GM12878 (cell line): ENCODE measurements around the gene GMPR2. TPM values are rescaled to one million over a fixed set of nuclear protein-coding genes. Genes with fewer than 3 reads are reported as not detected.
A peak's percentile ranks its signal among the peaks of the same experiment; 100 is the strongest.

Experiments
- ASH2L ChIP-seq: fragments of 300-600, 200-600 bp; sonication (generic); IDR thresholded peaks from 2 replicates; pipeline ENCODE4 v1.6.1; 2017; ENCODE audit warnings: low read depth, mild to moderate bottlenecking, borderline replicate concordance
- ATF7 ChIP-seq: fragments of 450-650 bp; IDR thresholded peaks from 2 replicates; pipeline ENCODE4 v1.6.1; 2016; ENCODE audit warnings: low read depth, mild to moderate bottlenecking
- BMI1 ChIP-seq: fragments of 450-650 bp; IDR thresholded peaks from 2 replicates; pipeline ENCODE4 v1.6.1; 2016; ENCODE audit warnings: mild to moderate bottlenecking, moderate library complexity, borderline replicate concordance
- CBX5 ChIP-seq: sonication (generic); IDR thresholded peaks from 2 replicates; pipeline ENCODE4 v1.6.1; 2016; ENCODE audit warnings: low read depth, moderate library complexity, mild to moderate bottlenecking, inconsistent platforms
- CHD4 ChIP-seq: fragments of 200-600 bp; sonication (generic); IDR thresholded peaks from 2 replicates; pipeline ENCODE4 v1.6.1; 2016; ENCODE audit warnings: mild to moderate bottlenecking
- DPF2 ChIP-seq: fragments of 450-650 bp; IDR thresholded peaks from 2 replicates; pipeline ENCODE4 v1.6.1; 2017; ENCODE audit warnings: mild to moderate bottlenecking
- IKZF2 ChIP-seq, 2 experiments: fragments of 450-650 bp; IDR thresholded peaks; 2 replicates each; pipeline ENCODE4 v1.6.1; 2017; ENCODE audit warnings: mild to moderate bottlenecking in 2 of 2, moderate library complexity in 2 of 2
- JUNB ChIP-seq: IDR thresholded peaks from 2 replicates; pipeline ENCODE4 v1.6.1; 2016; ENCODE audit warnings: antibody characterized with exemption, mild to moderate bottlenecking
- MEF2A ChIP-seq: IDR thresholded peaks from 2 replicates; pipeline ENCODE4 v1.6.1; 2011; ENCODE audit warnings: low read depth, mild to moderate bottlenecking, low read length, moderate library complexity; ENCODE audit not compliant: insufficient read depth
- PML ChIP-seq: IDR thresholded peaks from 2 replicates; pipeline ENCODE4 v1.6.1; 2012; ENCODE audit warnings: low read length, inconsistent platforms
- RBBP5 ChIP-seq: fragments of 200-600 bp; sonication (generic); conservative IDR thresholded peaks from 2 replicates; pipeline ENCODE4 v1.6.1; 2016
- SMAD1 ChIP-seq: fragments of 450-650 bp; IDR thresholded peaks from 2 replicates; pipeline ENCODE4 v1.6.1; 2018; ENCODE audit warnings: mild to moderate bottlenecking, low read depth; ENCODE audit not compliant: partially characterized antibody
- SPI1 ChIP-seq: IDR thresholded peaks from 2 replicates; pipeline ENCODE4 v1.6.1; 2011; ENCODE audit warnings: low read depth, mild to moderate bottlenecking, low read length, moderate library complexity, borderline replicate concordance; ENCODE audit not compliant: insufficient read depth
- STAT3 ChIP-seq: IDR thresholded peaks from 2 replicates; pipeline ENCODE4 v1.6.1; 2011; ENCODE audit warnings: low read depth, low read length, improper control_type of control experiment
- TAF1 ChIP-seq: IDR thresholded peaks from 2 replicates; pipeline ENCODE4 v1.6.1; 2011; ENCODE audit warnings: mild to moderate bottlenecking, low read depth, low read length, borderline replicate concordance
- TBL1XR1 ChIP-seq: IDR thresholded peaks from 2 replicates; pipeline ENCODE4 v1.6.1; 2012; ENCODE audit warnings: low read depth, low read length, improper control_type of control experiment
- TCF12 ChIP-seq: IDR thresholded peaks from 2 replicates; pipeline ENCODE4 v1.6.1; 2011; ENCODE audit warnings: low read depth, mild to moderate bottlenecking, low read length
- ZNF207 ChIP-seq: fragments of 450-650 bp; IDR thresholded peaks from 2 replicates; pipeline ENCODE4 v1.6.1; 2014; ENCODE audit warnings: antibody characterized with exemption, mild to moderate bottlenecking, borderline replicate concordance
- polyA plus RNA-seq, 11 experiments: library from polyadenylated mRNA; depleted of rRNA in 4 of 11; unstranded in 6 of 11; stranded (reverse) in 5 of 11; fragments of >200 nt; fragmentation: Nextera tagmentation in 4 of 11; fragmentation: Illumina TruSeq in 1 of 11; extraction: Ambion mirVana in 4 of 11; extraction: Trizol in 1 of 11; gene quantifications; 1 replicate in 1 of 11; 2 replicates in 10 of 11; pipeline versions ENCODE4 v1.2.1 to v1.2.3, GENCODE V29; 2011 to 2016; ENCODE audit warnings: inconsistent platforms in 2 of 11, missing spikeins in 2 of 11, low read depth in 1 of 11
- total RNA-seq, 4 experiments: library from RNA; depleted of rRNA in 3 of 4; stranded (reverse); fragments of >200 nt in 3 of 4; fragmentation: Illumina TruSeq in 1 of 4; extraction: Trizol in 1 of 4; gene quantifications; 2 replicates each; pipeline versions ENCODE4 v1.2.1 to v1.2.3, GENCODE V29; 2013 to 2021
- TF ChIP-seq, protein P1 (sequence below): fragments of 450-650 bp; IDR thresholded peaks from 2 replicates; pipeline ENCODE4 v1.6.1; 2017; ENCODE audit warnings: mild to moderate bottlenecking, moderate library complexity
- TF ChIP-seq, protein P2 (sequence below): IDR thresholded peaks from 2 replicates; pipeline ENCODE4 v1.6.1; 2011; ENCODE audit warnings: low read depth, low read length, improper control_type of control experiment, borderline replicate concordance
- TF ChIP-seq, protein P3 (sequence below): IDR thresholded peaks from 2 replicates; pipeline ENCODE4 v1.6.1; 2012; ENCODE audit warnings: mild to moderate bottlenecking, low read depth, low read length
- TF ChIP-seq, protein P4 (sequence below): IDR thresholded peaks from 2 replicates; pipeline ENCODE4 v1.6.1; 2011; ENCODE audit warnings: borderline replicate concordance, low read depth, mild to moderate bottlenecking, moderate library complexity, mixed read lengths, low read length; ENCODE audit not compliant: insufficient read depth; ENCODE audit errors: extremely low read length

GMPR2 gene
- total and polyA plus RNA-seq, 10 of the 15 experiments (the other 5 are each of a cell fraction or from before 2014, with no cell fraction given): 55.1 to 80.3 (median 61.5) TPM

DNA sequence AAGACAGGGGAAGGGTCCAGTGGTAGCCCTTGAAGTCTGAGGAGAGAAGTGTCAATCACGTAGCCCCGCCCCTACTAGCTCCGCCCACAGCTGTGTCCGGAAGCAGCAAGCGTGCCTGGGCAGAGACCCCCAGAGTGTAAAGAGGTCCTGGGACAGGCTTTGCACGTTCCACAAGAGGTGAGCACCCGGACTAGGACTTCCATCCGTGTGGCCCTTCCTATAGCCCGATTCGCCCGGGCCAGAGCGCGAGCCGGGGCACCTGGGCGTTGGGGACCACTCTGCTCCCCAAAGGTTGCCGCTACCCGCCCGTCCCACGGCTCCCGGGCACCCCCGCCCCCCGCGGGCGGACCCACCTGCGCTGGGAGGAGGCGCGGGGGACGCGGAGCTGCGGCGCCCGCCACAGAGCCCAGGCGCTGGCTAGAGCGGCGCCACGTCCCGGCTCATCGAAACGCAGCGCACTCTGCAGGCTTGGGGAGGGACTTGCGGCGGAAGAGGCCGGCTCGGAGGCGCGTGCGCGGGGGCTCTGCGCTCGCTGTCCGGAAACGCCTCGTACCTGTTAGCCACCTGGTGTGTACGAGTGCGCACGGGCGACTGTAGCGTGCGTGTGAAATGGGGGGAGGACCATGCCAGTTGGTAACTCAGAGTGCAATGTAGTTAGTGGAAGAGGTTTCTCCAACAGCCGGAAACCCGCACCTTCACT, 38.6 kb downstream of the GMPR2 start, which contains the start of gene RABGGTA (continued):
- TF ChIP-seq, protein P1, sequence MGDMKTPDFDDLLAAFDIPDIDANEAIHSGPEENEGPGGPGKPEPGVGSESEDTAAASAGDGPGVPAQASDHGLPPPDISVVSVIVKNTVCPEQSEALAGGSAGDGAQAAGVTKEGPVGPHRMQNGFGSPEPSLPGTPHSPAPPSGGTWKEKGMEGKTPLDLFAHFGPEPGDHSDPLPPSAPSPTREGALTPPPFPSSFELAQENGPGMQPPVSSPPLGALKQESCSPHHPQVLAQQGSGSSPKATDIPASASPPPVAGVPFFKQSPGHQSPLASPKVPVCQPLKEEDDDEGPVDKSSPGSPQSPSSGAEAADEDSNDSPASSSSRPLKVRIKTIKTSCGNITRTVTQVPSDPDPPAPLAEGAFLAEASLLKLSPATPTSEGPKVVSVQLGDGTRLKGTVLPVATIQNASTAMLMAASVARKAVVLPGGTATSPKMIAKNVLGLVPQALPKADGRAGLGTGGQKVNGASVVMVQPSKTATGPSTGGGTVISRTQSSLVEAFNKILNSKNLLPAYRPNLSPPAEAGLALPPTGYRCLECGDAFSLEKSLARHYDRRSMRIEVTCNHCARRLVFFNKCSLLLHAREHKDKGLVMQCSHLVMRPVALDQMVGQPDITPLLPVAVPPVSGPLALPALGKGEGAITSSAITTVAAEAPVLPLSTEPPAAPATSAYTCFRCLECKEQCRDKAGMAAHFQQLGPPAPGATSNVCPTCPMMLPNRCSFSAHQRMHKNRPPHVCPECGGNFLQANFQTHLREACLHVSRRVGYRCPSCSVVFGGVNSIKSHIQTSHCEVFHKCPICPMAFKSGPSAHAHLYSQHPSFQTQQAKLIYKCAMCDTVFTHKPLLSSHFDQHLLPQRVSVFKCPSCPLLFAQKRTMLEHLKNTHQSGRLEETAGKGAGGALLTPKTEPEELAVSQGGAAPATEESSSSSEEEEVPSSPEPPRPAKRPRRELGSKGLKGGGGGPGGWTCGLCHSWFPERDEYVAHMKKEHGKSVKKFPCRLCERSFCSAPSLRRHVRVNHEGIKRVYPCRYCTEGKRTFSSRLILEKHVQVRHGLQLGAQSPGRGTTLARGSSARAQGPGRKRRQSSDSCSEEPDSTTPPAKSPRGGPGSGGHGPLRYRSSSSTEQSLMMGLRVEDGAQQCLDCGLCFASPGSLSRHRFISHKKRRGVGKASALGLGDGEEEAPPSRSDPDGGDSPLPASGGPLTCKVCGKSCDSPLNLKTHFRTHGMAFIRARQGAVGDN: peak; percentile 98
- TF ChIP-seq, protein P2, sequence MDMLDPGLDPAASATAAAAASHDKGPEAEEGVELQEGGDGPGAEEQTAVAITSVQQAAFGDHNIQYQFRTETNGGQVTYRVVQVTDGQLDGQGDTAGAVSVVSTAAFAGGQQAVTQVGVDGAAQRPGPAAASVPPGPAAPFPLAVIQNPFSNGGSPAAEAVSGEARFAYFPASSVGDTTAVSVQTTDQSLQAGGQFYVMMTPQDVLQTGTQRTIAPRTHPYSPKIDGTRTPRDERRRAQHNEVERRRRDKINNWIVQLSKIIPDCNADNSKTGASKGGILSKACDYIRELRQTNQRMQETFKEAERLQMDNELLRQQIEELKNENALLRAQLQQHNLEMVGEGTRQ: no peak; the same call in 1 of the 2 replicates
- TF ChIP-seq CBX5: 0 out of 2 replicates have a peak, but pooled peaks have one; percentile 49
- peak; percentile 95 for TF ChIP-seq DPF2
- no peak for TF ChIP-seq RBBP5
- TF ChIP-seq CHD4: no peak
- no peak for TF ChIP-seq SMAD1
- TF ChIP-seq TCF12: peak; percentile 76
- TF ChIP-seq BMI1: no peak
- TF ChIP-seq ZNF207: peak; percentile 97; the same call in 1 of the 2 replicates
- TF ChIP-seq, protein P3, sequence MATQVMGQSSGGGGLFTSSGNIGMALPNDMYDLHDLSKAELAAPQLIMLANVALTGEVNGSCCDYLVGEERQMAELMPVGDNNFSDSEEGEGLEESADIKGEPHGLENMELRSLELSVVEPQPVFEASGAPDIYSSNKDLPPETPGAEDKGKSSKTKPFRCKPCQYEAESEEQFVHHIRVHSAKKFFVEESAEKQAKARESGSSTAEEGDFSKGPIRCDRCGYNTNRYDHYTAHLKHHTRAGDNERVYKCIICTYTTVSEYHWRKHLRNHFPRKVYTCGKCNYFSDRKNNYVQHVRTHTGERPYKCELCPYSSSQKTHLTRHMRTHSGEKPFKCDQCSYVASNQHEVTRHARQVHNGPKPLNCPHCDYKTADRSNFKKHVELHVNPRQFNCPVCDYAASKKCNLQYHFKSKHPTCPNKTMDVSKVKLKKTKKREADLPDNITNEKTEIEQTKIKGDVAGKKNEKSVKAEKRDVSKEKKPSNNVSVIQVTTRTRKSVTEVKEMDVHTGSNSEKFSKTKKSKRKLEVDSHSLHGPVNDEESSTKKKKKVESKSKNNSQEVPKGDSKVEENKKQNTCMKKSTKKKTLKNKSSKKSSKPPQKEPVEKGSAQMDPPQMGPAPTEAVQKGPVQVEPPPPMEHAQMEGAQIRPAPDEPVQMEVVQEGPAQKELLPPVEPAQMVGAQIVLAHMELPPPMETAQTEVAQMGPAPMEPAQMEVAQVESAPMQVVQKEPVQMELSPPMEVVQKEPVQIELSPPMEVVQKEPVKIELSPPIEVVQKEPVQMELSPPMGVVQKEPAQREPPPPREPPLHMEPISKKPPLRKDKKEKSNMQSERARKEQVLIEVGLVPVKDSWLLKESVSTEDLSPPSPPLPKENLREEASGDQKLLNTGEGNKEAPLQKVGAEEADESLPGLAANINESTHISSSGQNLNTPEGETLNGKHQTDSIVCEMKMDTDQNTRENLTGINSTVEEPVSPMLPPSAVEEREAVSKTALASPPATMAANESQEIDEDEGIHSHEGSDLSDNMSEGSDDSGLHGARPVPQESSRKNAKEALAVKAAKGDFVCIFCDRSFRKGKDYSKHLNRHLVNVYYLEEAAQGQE: 0 out of 2 replicates have a peak, but pooled peaks have one; percentile 30
- TF ChIP-seq IKZF2 (IDR thresholded peaks at IDR 0.05): peak in 1 of 2 experiments; percentile 41; a peak in 2 of 4 replicates
- no peak; the same call in none of the 2 replicates for TF ChIP-seq ATF7
- TF ChIP-seq JUNB: no peak
- TF ChIP-seq TBL1XR1: no peak
- TF ChIP-seq PML: peak; percentile 87
- no peak for TF ChIP-seq ASH2L
- TF ChIP-seq, protein P4, sequence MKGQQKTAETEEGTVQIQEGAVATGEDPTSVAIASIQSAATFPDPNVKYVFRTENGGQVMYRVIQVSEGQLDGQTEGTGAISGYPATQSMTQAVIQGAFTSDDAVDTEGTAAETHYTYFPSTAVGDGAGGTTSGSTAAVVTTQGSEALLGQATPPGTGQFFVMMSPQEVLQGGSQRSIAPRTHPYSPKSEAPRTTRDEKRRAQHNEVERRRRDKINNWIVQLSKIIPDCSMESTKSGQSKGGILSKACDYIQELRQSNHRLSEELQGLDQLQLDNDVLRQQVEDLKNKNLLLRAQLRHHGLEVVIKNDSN: no peak
- 0 out of 2 replicates have a peak, but pooled peaks have one; percentile 55 for TF ChIP-seq MEF2A
- TF ChIP-seq TAF1: 0 out of 2 replicates have a peak, but pooled peaks have one; percentile 81
- TF ChIP-seq SPI1: no peak
- TF ChIP-seq STAT3: no peak
